Measurements from ENCODE around the gene ACOX3. TPM values are rescaled to one million over a fixed set of nuclear protein-coding genes. Genes with fewer than 3 reads are reported as not detected.

Gene ACOX3
- total RNA-seq, 1 donor from 2014 or later, result 30.4 TPM

- Histone ChIP-seq H3K4me1 (peaks cover 6% of the 10 kb centered on the region), H3K9me3 (no peaks in the 10 kb centered on the region), H3K36me3 (peaks cover 58% of the 10 kb centered on the region), H3K27me3 (ENCODE audit: low read depth) (no peaks in the 10 kb centered on the region), H3K4me3 (no peak overlapping the region), H3K27ac (no peak overlapping the region)
- no peak for ATAC-seq
- intact Hi-C loops (cut with DNase I), result no loop called here
- no peak for TF ChIP-seq CTCF (IDR thresholded peaks at IDR 0.05)
- peak; percentile 10 for DNase-seq
Observed at GRCh38 chr4:8385106-8385505, 55.4 kb downstream of the ACOX3 start.

GRCh38 chr4:8384397-8385060 is 56.0 kb downstream of the ACOX3 start:
- DNase-seq, result peak; percentile 51
- Histone ChIP-seq H3K27me3 (ENCODE audit: low read depth) (no peaks in the 10 kb centered on the region), H3K27ac (peak overlapping the region; percentile 46), H3K4me1 (peaks cover 6% of the 10 kb centered on the region), H3K4me3 (no peak overlapping the region), H3K9me3 (no peaks in the 10 kb centered on the region), H3K36me3 (peaks cover 56% of the 10 kb centered on the region)
- intact Hi-C loops (cut with DNase I), result no loop called here
- TF ChIP-seq CTCF (IDR thresholded peaks at IDR 0.05), result no peak
- ATAC-seq, result peak; percentile 67 to 77

GRCh38 chr4:8383451-8384160 is 56.9 kb downstream of the ACOX3 start:
- DNase-seq, result peak; percentile 46
- peaks cover 6% of the 10 kb centered on the region for H3K4me1 ChIP-seq
- no peaks in the 10 kb centered on the region for H3K27me3 ChIP-seq (ENCODE audit: low read depth)
- ATAC-seq, result peak; percentile 55 to 61
- no peak overlapping the region for H3K4me3 ChIP-seq
- H3K36me3 ChIP-seq, result peaks cover 56% of the 10 kb centered on the region
- H3K27ac ChIP-seq, result peak overlapping the region; percentile 46
- no peak for TF ChIP-seq CTCF (IDR thresholded peaks at IDR 0.05)
- intact Hi-C loops (cut with DNase I), result no loop called here
- H3K9me3 ChIP-seq, result no peaks in the 10 kb centered on the region

- Histone ChIP-seq H3K27ac (no peak overlapping the region), H3K9me3 (no peaks in the 10 kb centered on the region), H3K4me1 (peaks cover 6% of the 10 kb centered on the region), H3K36me3 (peaks cover 51% of the 10 kb centered on the region), H3K4me3 (no peak overlapping the region), H3K27me3 (ENCODE audit: low read depth) (no peaks in the 10 kb centered on the region)
- DNase-seq (peak; percentile 32), ATAC-seq (no peak)
- intact Hi-C loops (cut with DNase I), result no loop called here
- no peak for TF ChIP-seq CTCF (IDR thresholded peaks at IDR 0.05)
Observed at GRCh38 chr4:8383016-8383415, 57.5 kb downstream of the ACOX3 start.

GRCh38 chr4:8381814-8382581 is 58.5 kb downstream of the ACOX3 start:
- Histone ChIP-seq H3K4me3 (no peak overlapping the region), H3K27me3 (ENCODE audit: low read depth) (no peaks in the 10 kb centered on the region), H3K9me3 (no peaks in the 10 kb centered on the region), H3K27ac (no peak overlapping the region), H3K36me3 (peaks cover 48% of the 10 kb centered on the region), H3K4me1 (peaks cover 6% of the 10 kb centered on the region)
- intact Hi-C loops (cut with DNase I), result no loop called here
- ATAC-seq (no peak), DNase-seq (peak; percentile 39)
- TF ChIP-seq CTCF (IDR thresholded peaks at IDR 0.05), result no peak
